Stimulated activated CD8-positive, alpha-beta memory T cell treated with anti-CD3 and anti-CD28 coated beads, Interleukin-2, amount 100 ng/mL, for 48 hours (primary cell): ENCODE measurements around the gene PER2.

Experiments
- DNase-seq, 2 donors: peaks; one replicate each; pipeline ENCODE4 v3.0.0-alpha.2; 2020; ENCODE audit warnings: low read depth in 2 of 2

Gene PER2

GRCh38 chr2:238227587-238228032, 60.8 kb downstream of the PER2 start:
- no peak for DNase-seq

DNA sequence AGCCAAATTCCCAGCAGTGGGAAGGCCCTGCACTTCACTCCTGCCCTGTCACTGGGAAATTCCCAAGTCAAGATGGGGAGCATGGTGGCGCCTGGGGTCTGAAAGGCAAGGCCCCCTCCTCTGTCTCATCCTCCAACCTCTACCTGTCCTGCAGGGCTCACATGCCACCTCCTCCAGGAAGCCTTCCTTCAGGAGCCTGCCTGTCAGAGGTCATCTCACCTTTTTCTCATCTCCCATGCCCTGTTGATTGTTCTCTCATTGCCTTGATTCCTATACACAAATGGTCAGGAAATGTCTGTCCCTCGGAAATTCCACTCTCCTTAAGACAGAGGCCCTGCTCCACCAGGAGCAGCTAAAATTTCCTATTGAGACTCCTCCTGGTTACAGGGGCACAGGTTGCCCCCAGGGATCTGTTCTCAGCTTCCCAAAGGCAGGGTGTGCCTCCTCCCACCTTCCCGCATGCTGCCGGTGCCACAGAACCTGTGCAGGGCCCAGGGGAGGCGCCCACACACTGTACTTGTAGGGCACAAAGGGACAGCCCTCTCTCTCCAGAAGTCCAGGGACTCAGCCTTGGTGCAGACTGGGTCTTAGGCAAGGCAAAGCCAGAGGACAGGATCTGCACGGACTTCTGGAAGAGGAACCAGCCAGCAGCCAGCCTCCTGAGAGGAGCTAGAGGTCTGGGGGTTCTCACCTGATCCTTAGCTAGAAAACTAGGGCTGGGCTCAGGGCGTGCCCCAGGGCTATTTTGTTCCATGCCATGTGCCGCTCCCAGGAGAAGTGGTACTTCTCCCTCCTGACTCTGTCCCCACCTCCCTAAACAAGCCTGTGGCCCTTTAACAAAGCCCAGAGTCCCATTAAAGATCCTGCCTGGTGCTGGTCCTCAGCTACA, 61.5 kb downstream of the PER2 start:
- DNase-seq = no peak

GRCh38 chr2:238225911-238226697, 62.3 kb downstream of the PER2 start:
- DNase-seq = no peak

GRCh38 chr2:238225121-238225520, 63.3 kb downstream of the PER2 start:
- DNase-seq = no peak

- no peak for DNase-seq
Observed at GRCh38 chr2:238224356-238225035, 63.9 kb downstream of the PER2 start.

- no peak for DNase-seq
Observed at GRCh38 chr2:238220892-238221521, 67.4 kb downstream of the PER2 start.

- DNase-seq = no peak
Observed at GRCh38 chr2:238220274-238220891, 68.0 kb downstream of the PER2 start.

DNA sequence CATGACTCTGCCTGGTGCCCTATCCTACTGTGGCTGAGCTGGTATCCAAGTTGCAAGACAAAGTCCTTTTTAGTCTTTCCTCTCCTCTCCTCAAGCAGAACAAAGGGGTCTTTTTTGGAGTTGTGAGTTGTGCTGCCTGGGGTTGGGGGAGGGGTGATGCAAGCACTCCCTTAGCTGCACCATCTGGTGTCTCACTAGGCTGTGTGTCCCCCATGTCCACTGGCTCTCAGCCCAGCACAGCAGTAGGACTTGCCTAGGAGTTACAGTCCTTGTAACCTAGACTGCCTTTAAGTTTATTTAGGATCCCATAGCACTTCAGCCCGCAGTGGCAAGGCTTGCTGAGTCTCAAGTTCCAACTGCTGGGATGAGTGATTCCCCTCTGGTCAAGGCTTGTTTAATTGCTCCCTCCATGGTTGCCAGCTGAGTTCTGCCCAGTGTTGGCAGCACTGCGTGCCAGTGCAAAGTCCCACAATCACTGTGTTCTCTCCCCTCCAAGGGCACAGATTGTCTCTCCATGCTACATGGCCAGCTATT, 71.7 kb downstream of the PER2 start:
- DNase-seq = no peak

GRCh38 chr2:238207006-238207405, 81.4 kb downstream of the PER2 start:
- no peak for DNase-seq

- no peak for DNase-seq
Observed at GRCh38 chr2:238203973-238204683, 84.3 kb downstream of the PER2 start.

- DNase-seq = peak; percentile 76 to 90
Observed at GRCh38 chr2:238203094-238203972, 85.1 kb downstream of the PER2 start, which contains the start of gene ILKAP. Gene ILKAP, minus strand, starts transcription at chr2:238203695. Its CDS starts 142 bp downstream, at chr2:238203553.

GRCh38 chr2:238202326-238203093, 85.9 kb downstream of the PER2 start:
- DNase-seq = no peak
